ENCODE measurements around the gene PDS5B. TPM values are rescaled to one million over a fixed set of nuclear protein-coding genes. Genes with fewer than 3 reads are reported as not detected.

Gene PDS5B
- total and polyA plus RNA-seq, 9 of the 15 experiments (the other 6 are each of a cell fraction or from before 2014, with no cell fraction given): 6.2 to 23.7 (median 13.1) TPM

- TF ChIP-seq ZHX1 (conservative IDR thresholded peaks at IDR 0.05; ENCODE audit: low read length) (no peak), ZNF444 (CRISPR knock-in tag; IDR thresholded peaks at IDR 0.05) (no peak), ZNF780A (CRISPR knock-in tag; IDR thresholded peaks at IDR 0.05) (no peak), DMBX1 (CRISPR knock-in tag; IDR thresholded peaks at IDR 0.05; ENCODE audit: borderline replicate concordance) (no peak), CREM (IDR thresholded peaks at IDR 0.05; ENCODE audit: low read depth) (no peak), TFE3 (CRISPR knock-in tag; IDR thresholded peaks at IDR 0.05) (no peak), ZNF592 (IDR thresholded peaks at IDR 0.05) (no peak), MCM2 (IDR thresholded peaks at IDR 0.05; ENCODE audit: low read depth) (no peak), STAT6 (CRISPR knock-in tag; IDR thresholded peaks at IDR 0.05) (no peak), MAFF (IDR thresholded peaks at IDR 0.05; ENCODE audit: low read length) (peak; percentile 24; the same call in 1 of the 2 replicates), C11orf30 (IDR thresholded peaks at IDR 0.05; ENCODE audit: low read depth) (peak; percentile 63), MNT (conservative IDR thresholded peaks at IDR 0.05) (no peak)
These were observed 24.7 kb downstream of the PDS5B start (continued) for GRCh38 chr13:32610977-32611376.
